ENCODE measurements around the gene ODC1. TPM values are rescaled to one million over a fixed set of nuclear protein-coding genes. Genes with fewer than 3 reads are reported as not detected.

Gene ODC1
- total RNA-seq, 4 donors from 2014 or later = 105 to 142 (median 121) TPM

DNA sequence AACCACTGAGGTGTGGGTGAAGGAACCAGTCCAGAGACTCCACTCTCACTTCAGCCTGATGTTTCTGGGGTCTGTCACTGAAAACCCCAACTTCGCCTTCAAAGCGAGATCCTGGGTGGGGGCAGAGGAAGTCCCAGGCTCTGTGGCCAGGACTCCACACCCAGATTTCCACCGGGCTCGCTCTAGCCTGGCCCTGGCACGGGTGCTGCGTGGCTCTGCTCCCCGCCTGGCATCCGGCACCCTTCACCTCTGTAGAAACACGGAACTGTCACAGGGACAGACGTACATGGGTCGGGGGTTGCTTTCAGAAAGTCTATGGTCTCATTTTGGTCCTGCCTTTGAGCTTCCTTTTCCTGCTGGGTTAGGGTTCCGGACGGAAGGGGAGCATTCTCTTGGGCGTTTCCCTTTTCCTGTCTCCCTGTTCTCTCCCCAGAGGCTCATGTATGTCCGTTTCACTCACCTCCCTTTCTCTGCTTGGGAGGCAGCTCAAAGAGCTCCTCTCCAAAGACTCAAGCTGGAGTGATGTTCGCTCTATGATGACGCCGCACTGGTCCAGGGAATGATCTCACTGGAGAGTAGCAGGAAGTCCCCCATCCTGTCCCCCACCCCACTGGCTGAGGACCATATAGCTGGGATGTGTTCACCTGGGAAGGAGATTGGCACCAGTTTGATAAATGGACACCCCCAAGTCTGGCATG is 41.5 kb downstream of the ODC1 start:
- 65% methylated on average over 8 of the region's 18 CpGs for WGBS
- no peaks in the 10 kb centered on the region for H3K36me3 ChIP-seq
- H3K27me3 ChIP-seq = no peaks in the 10 kb centered on the region
- H3K9me3 ChIP-seq = no peaks in the 10 kb centered on the region
- H3K4me1 ChIP-seq = peaks cover 64 to 75% (median 67%) of the 10 kb centered on the region in 4 donors
- TF ChIP-seq POLR2AphosphoS5 (IDR thresholded peaks at IDR 0.05) = no peak
- TF ChIP-seq, protein P1, sequence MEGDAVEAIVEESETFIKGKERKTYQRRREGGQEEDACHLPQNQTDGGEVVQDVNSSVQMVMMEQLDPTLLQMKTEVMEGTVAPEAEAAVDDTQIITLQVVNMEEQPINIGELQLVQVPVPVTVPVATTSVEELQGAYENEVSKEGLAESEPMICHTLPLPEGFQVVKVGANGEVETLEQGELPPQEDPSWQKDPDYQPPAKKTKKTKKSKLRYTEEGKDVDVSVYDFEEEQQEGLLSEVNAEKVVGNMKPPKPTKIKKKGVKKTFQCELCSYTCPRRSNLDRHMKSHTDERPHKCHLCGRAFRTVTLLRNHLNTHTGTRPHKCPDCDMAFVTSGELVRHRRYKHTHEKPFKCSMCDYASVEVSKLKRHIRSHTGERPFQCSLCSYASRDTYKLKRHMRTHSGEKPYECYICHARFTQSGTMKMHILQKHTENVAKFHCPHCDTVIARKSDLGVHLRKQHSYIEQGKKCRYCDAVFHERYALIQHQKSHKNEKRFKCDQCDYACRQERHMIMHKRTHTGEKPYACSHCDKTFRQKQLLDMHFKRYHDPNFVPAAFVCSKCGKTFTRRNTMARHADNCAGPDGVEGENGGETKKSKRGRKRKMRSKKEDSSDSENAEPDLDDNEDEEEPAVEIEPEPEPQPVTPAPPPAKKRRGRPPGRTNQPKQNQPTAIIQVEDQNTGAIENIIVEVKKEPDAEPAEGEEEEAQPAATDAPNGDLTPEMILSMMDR (IDR thresholded peaks at IDR 0.05) = no peak
- TF ChIP-seq EP300 (IDR thresholded peaks at IDR 0.05) = no peak
- TF ChIP-seq POLR2A (IDR thresholded peaks at IDR 0.05; ENCODE audit: low read depth) = no peak
- intact Hi-C loops (cut with DNase I) = loop anchor here (5.0 kb wide), 1 partner anchor 104 kb away; the partner anchor contains the start of gene HPCAL1
- H3K4me3 ChIP-seq = no peak overlapping the region
- H3K27ac ChIP-seq (replicated peaks in 1 of 4) = peak overlapping the region; percentile 72 to 88 (median 82)
- DNase-seq (ENCODE audit: extremely low spot score) = no peak

DNA sequence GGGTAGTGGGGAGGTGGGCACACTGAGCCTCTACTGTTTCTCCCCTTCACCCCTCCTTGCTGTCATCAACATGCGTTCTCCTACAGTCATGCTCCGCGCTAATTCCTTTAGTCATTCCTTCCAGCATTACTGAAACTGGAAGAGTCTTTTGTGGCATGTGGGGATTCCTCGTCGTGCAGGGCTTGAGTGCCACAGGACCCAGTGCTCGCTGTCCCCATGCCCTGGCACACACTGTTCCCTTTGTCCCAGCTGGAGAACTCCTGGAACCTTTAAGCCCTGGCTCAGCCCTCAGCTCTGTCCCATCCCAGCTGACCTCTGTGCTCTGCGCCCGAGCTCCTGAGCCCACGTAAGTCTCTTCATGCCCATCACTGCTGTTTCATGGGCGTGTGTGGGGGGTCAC is 42.1 kb downstream of the ODC1 start:
- no peak for DNase-seq (ENCODE audit: extremely low spot score)
- WGBS = 81% methylated on average over 10 of the region's 10 CpGs
- H3K9me3 ChIP-seq = no peaks in the 10 kb centered on the region
- TF ChIP-seq POLR2A (IDR thresholded peaks at IDR 0.05; ENCODE audit: low read depth) (no peak), POLR2AphosphoS5 (IDR thresholded peaks at IDR 0.05) (no peak), EP300 (IDR thresholded peaks at IDR 0.05) (peak; percentile 9)
- TF ChIP-seq, protein P1 (IDR thresholded peaks at IDR 0.05) = no peak
- no peak overlapping the region for H3K4me3 ChIP-seq
- intact Hi-C loops (cut with DNase I) = loop anchor here (5.0 kb wide), 1 partner anchor 104 kb away; the partner anchor contains the start of gene HPCAL1
- H3K27ac ChIP-seq (replicated peaks in 1 of 4) = peak overlapping the region; percentile 72 to 88 (median 82)
- H3K36me3 ChIP-seq = no peaks in the 10 kb centered on the region
- no peaks in the 10 kb centered on the region for H3K27me3 ChIP-seq
- H3K4me1 ChIP-seq = peaks cover 68 to 79% (median 73%) of the 10 kb centered on the region in 4 donors

DNA sequence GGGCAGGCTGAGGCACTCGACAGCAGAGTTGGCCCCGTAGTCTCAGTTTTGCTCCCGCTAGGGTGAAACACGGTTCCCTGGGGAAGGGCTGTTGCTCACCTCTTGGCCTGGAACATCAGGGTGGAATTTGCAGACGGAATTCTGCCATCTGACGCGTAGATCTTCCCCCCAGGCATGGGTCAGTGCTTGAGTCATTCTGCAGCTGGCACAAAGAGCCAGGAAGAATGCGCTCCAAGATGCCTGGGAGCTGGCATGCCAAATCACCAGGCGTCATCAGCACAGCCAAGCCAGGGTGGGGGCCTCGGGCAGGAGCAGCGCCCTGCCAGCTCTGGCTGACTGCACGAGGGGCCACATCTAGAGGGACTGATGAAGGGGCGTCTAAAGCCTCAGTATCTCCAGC is 42.7 kb downstream of the ODC1 start:
- Histone ChIP-seq H3K9me3 (no peaks in the 10 kb centered on the region), H3K27ac (replicated peaks in 1 of 4) (peak overlapping the region; percentile 80 to 88 (median 82)), H3K4me1 (peaks cover 74 to 85% (median 79%) of the 10 kb centered on the region in 4 donors), H3K4me3 (peak overlapping the region in 3 of 4 donors; percentile 1 to 19 (median 5)), H3K36me3 (no peaks in the 10 kb centered on the region), H3K27me3 (no peaks in the 10 kb centered on the region)
- 50% methylated on average over 9 of the region's 13 CpGs for WGBS
- no peak for DNase-seq (ENCODE audit: extremely low spot score)
- intact Hi-C loops (cut with DNase I) = loop anchor here (5.0 kb wide), 1 partner anchor 103 kb away; the partner anchor contains the start of gene HPCAL1
- peak; percentile 69 to 75 for TF ChIP-seq POLR2AphosphoS5 (IDR thresholded peaks at IDR 0.05)
- TF ChIP-seq POLR2A (IDR thresholded peaks at IDR 0.05; ENCODE audit: low read depth) = no peak
- TF ChIP-seq EP300 (IDR thresholded peaks at IDR 0.05) = peak; percentile 81
- TF ChIP-seq, protein P1 (IDR thresholded peaks at IDR 0.05) = no peak

DNA sequence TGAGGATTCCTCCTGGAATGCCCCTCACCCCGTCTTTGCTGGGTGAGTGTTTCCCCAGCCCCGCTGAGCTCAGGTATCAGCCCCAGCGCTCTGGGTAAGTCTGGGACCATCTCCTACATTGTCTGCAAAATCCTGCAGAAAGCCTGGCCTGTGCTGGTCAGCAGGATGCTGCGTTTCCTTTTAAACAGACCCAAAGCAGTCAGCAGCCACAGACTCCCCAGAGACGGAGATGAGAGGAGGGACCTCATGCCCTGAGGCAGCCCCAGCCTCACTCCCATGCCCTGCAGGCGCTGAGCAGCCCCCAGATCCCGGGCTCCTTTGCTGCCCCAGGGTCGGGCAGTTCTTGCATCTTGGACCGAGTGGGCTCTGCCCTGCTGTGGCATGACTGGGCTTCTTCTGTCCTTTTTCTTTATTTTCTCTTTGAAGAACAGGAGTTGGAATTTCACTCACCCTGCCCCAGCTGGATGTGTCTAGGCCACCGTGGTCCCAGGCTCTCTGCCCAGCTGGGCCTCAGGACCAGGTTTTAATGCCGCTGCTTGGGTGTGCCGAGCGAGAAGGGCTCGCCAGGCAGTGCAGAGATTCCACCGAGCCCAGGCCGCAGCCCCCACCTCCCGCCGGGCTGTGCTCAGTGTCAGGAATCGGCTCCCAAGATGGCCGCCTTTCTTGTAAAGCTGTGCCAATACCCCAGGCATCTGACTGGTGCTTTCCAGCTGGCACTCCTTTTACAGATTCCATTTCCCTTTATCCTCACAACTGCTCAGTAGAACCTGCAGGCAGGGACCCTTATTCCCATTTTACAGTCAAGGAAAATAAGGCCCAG is 43.6 kb downstream of the ODC1 start:
- Histone ChIP-seq H3K27ac (replicated peaks in 1 of 4) (peak overlapping the region; percentile 80 to 88 (median 82)), H3K4me3 (peak overlapping the region in 2 of 4 donors; percentile 5 to 19), H3K27me3 (no peaks in the 10 kb centered on the region), H3K4me1 (peaks cover 78 to 93% (median 85%) of the 10 kb centered on the region in 4 donors), H3K36me3 (no peaks in the 10 kb centered on the region), H3K9me3 (no peaks in the 10 kb centered on the region)
- no peak for TF ChIP-seq POLR2AphosphoS5 (IDR thresholded peaks at IDR 0.05)
- no peak for TF ChIP-seq POLR2A (IDR thresholded peaks at IDR 0.05; ENCODE audit: low read depth)
- TF ChIP-seq, protein P1 (IDR thresholded peaks at IDR 0.05) = no peak
- no peak for TF ChIP-seq EP300 (IDR thresholded peaks at IDR 0.05)
- WGBS = 85% methylated on average over 18 of the region's 20 CpGs
- intact Hi-C loops (cut with DNase I) = loop anchor here (5.0 kb wide), 1 partner anchor 102 kb away; the partner anchor contains the start of gene HPCAL1
- no peak for DNase-seq (ENCODE audit: extremely low spot score)

Measured in esophagus muscularis mucosa (tissue), 4 donors.